K562 (cell line): Measurements from ENCODE around the gene OR2V1. TPM values are rescaled to one million over a fixed set of nuclear protein-coding genes. Genes with fewer than 3 reads are reported as not detected.
A peak's percentile ranks its signal among the peaks of the same experiment; 100 is the strongest.

Experiments used
- ARID1B ChIP-seq: fragments of 450-650 bp; IDR thresholded peaks from 2 replicates; pipeline ENCODE4 v1.6.1; 2016; ENCODE audit warnings: antibody characterized with exemption, mild to moderate bottlenecking, inconsistent platforms
- ELF2 ChIP-seq: fragments of 250-450 bp; sonication (Bioruptor Pico); IDR thresholded peaks from 2 replicates; pipeline ENCODE4 v1.5.0; 2021; ENCODE audit warnings: mild to moderate bottlenecking
- IRF2 ChIP-seq: sonication (generic); formaldehyde crosslinking; IDR thresholded peaks from 2 replicates; pipeline ENCODE4 v1.8.1; 2022; ENCODE audit warnings: mild to moderate bottlenecking, missing genetic modification reagents
- MIER1 ChIP-seq: fragments of 450-650 bp; IDR thresholded peaks from 2 replicates; pipeline ENCODE4 v1.6.1; 2016; ENCODE audit warnings: antibody characterized with exemption, mild to moderate bottlenecking, low read depth
- NFIC ChIP-seq: fragments of 450-650 bp; IDR thresholded peaks from 2 replicates; pipeline ENCODE4 v1.6.1; 2017; ENCODE audit warnings: mild to moderate bottlenecking, inconsistent platforms
- RB1 ChIP-seq: fragments of 450-650 bp; IDR thresholded peaks from 2 replicates; pipeline ENCODE4 v1.6.1; 2017; ENCODE audit warnings: low read depth, mild to moderate bottlenecking
- ZNF551 ChIP-seq: fragments of 250-450 bp; sonication (Bioruptor Pico); IDR thresholded peaks from 2 replicates; pipeline ENCODE4 v1.5.0; 2021; ENCODE audit warnings: mild to moderate bottlenecking, moderate library complexity
- polyA plus RNA-seq, 8 experiments: library from polyadenylated mRNA; depleted of rRNA in 4 of 8; stranded (reverse) in 5 of 8; unstranded in 3 of 8; fragments of >200 nt; fragmentation: Nextera tagmentation in 2 of 8; fragmentation: Illumina TruSeq in 1 of 8; extraction: Ambion mirVana in 2 of 8; extraction: Trizol in 1 of 8; gene quantifications; 2 replicates each; pipeline versions ENCODE4 v1.2.1 to v1.2.3, GENCODE V29; 2011 to 2014; ENCODE audit warnings: inconsistent platforms in 1 of 8, missing spikeins in 1 of 8
- total RNA-seq, 7 experiments: library from RNA; depleted of rRNA in 6 of 7; stranded (reverse); fragments of >200 nt in 6 of 7; fragmentation: Illumina TruSeq in 2 of 7; extraction: Trizol in 2 of 7; gene quantifications; 2 replicates each; pipeline versions ENCODE4 v1.2.1 to v1.2.3, GENCODE V29; 2011 to 2021; ENCODE audit warnings: low replicate concordance in 1 of 7
- TF ChIP-seq, protein P1 (sequence below), 2 experiments: fragments of 450-650 bp; IDR thresholded peaks; 2 replicates each; pipeline ENCODE4 v1.6.1; 2018; ENCODE audit warnings: mild to moderate bottlenecking in 2 of 2, low read depth in 1 of 2; ENCODE audit not compliant: partially characterized antibody in 2 of 2
- TF ChIP-seq, protein P2 (sequence below): fragments of 450-650 bp; formaldehyde crosslinking; IDR thresholded peaks from 2 replicates; pipeline ENCODE4 v1.4.0; 2022; ENCODE audit warnings: missing genetic modification characterization
- TF ChIP-seq, protein P3 (sequence below): IDR thresholded peaks from 3 replicates; pipeline ENCODE4 v1.6.1; 2011; ENCODE audit warnings: borderline replicate concordance, mild to moderate bottlenecking; ENCODE audit not compliant: insufficient read length, insufficient read depth
- TF ChIP-seq, protein P4 (sequence below): fragments of 450-650 bp; IDR thresholded peaks from 2 replicates; pipeline ENCODE4 v1.6.1; 2017; ENCODE audit warnings: mild to moderate bottlenecking, moderate library complexity
- TF ChIP-seq, protein P5 (sequence below): fragments of 200-400 bp; formaldehyde crosslinking; IDR thresholded peaks from 2 replicates; pipeline ENCODE4 v1.6.1; 2017; ENCODE audit warnings: mild to moderate bottlenecking, low read depth, low read length, moderate library complexity

OR2V1 gene
- total and polyA plus RNA-seq, 9 of the 15 experiments (the other 6 are each of a cell fraction or from before 2014, with no cell fraction given), result 0.04 to 0.28 (median 0.15) TPM; not detected in 5

DNA sequence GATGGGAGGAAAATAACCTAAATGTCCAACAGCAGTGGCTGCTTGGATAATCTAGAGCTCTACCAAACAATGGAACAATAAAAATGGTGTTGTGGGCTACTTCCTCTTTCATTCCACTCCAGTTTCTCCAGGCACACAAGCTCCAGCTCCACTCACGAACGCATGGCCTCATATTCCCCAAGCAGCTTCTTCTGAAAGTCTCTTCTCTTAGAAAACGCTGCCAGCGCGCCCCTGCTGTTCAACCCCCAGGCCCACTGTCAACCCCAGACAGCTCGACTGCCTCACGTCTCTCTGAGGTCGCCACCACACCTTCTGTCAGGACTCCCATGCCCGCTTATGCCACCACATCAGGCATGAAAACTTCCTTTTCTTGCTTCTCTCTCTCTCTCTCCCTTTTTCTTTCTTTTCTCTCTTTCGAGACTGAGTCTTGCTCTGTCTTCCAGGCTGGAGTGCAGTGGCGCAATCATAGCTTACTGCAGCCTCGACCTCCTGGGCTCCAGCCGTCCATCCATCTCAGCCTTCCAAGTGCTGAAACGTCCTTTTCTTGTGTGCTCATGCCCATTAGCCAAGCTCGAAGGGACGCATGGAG lies 32.6 kb upstream of the OR2V1 start (continued):
- TF ChIP-seq, protein P1, sequence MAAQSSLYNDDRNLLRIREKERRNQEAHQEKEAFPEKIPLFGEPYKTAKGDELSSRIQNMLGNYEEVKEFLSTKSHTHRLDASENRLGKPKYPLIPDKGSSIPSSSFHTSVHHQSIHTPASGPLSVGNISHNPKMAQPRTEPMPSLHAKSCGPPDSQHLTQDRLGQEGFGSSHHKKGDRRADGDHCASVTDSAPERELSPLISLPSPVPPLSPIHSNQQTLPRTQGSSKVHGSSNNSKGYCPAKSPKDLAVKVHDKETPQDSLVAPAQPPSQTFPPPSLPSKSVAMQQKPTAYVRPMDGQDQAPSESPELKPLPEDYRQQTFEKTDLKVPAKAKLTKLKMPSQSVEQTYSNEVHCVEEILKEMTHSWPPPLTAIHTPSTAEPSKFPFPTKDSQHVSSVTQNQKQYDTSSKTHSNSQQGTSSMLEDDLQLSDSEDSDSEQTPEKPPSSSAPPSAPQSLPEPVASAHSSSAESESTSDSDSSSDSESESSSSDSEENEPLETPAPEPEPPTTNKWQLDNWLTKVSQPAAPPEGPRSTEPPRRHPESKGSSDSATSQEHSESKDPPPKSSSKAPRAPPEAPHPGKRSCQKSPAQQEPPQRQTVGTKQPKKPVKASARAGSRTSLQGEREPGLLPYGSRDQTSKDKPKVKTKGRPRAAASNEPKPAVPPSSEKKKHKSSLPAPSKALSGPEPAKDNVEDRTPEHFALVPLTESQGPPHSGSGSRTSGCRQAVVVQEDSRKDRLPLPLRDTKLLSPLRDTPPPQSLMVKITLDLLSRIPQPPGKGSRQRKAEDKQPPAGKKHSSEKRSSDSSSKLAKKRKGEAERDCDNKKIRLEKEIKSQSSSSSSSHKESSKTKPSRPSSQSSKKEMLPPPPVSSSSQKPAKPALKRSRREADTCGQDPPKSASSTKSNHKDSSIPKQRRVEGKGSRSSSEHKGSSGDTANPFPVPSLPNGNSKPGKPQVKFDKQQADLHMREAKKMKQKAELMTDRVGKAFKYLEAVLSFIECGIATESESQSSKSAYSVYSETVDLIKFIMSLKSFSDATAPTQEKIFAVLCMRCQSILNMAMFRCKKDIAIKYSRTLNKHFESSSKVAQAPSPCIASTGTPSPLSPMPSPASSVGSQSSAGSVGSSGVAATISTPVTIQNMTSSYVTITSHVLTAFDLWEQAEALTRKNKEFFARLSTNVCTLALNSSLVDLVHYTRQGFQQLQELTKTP (IDR thresholded peaks at IDR 0.05; ENCODE audit: low read depth in 1 of 2, partially characterized antibody in 2 of 2), result peak; percentile 33 to 85
- TF ChIP-seq RB1 (no peak), NFIC (peak; percentile 44), MIER1 (peak; percentile 24; the same call in 1 of the 2 replicates), ELF2 (0 out of 2 replicates have a peak, but pooled peaks have one; percentile 15), IRF2 (no peak), ARID1B (0 out of 2 replicates have a peak, but pooled peaks have one; percentile 29), ZNF551 (no peak)
- TF ChIP-seq, protein P2, sequence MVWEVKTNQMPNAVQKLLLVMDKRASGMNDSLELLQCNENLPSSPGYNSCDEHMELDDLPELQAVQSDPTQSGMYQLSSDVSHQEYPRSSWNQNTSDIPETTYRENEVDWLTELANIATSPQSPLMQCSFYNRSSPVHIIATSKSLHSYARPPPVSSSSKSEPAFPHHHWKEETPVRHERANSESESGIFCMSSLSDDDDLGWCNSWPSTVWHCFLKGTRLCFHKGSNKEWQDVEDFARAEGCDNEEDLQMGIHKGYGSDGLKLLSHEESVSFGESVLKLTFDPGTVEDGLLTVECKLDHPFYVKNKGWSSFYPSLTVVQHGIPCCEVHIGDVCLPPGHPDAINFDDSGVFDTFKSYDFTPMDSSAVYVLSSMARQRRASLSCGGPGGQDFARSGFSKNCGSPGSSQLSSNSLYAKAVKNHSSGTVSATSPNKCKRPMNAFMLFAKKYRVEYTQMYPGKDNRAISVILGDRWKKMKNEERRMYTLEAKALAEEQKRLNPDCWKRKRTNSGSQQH (CRISPR knock-in tag), result 0 out of 2 replicates have a peak, but pooled peaks have one; percentile 70
- TF ChIP-seq, protein P3, sequence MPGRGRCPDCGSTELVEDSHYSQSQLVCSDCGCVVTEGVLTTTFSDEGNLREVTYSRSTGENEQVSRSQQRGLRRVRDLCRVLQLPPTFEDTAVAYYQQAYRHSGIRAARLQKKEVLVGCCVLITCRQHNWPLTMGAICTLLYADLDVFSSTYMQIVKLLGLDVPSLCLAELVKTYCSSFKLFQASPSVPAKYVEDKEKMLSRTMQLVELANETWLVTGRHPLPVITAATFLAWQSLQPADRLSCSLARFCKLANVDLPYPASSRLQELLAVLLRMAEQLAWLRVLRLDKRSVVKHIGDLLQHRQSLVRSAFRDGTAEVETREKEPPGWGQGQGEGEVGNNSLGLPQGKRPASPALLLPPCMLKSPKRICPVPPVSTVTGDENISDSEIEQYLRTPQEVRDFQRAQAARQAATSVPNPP, result no peak
- TF ChIP-seq, protein P4, sequence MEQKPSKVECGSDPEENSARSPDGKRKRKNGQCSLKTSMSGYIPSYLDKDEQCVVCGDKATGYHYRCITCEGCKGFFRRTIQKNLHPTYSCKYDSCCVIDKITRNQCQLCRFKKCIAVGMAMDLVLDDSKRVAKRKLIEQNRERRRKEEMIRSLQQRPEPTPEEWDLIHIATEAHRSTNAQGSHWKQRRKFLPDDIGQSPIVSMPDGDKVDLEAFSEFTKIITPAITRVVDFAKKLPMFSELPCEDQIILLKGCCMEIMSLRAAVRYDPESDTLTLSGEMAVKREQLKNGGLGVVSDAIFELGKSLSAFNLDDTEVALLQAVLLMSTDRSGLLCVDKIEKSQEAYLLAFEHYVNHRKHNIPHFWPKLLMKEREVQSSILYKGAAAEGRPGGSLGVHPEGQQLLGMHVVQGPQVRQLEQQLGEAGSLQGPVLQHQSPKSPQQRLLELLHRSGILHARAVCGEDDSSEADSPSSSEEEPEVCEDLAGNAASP, result no peak
- TF ChIP-seq, protein P5, sequence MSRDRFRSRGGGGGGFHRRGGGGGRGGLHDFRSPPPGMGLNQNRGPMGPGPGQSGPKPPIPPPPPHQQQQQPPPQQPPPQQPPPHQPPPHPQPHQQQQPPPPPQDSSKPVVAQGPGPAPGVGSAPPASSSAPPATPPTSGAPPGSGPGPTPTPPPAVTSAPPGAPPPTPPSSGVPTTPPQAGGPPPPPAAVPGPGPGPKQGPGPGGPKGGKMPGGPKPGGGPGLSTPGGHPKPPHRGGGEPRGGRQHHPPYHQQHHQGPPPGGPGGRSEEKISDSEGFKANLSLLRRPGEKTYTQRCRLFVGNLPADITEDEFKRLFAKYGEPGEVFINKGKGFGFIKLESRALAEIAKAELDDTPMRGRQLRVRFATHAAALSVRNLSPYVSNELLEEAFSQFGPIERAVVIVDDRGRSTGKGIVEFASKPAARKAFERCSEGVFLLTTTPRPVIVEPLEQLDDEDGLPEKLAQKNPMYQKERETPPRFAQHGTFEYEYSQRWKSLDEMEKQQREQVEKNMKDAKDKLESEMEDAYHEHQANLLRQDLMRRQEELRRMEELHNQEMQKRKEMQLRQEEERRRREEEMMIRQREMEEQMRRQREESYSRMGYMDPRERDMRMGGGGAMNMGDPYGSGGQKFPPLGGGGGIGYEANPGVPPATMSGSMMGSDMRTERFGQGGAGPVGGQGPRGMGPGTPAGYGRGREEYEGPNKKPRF, result no peak
